ENCODE data around the gene CNTNAP1.
A peak's percentile ranks its signal among the peaks of the same experiment; 100 is the strongest.

The CNTNAP1 gene

DNA sequence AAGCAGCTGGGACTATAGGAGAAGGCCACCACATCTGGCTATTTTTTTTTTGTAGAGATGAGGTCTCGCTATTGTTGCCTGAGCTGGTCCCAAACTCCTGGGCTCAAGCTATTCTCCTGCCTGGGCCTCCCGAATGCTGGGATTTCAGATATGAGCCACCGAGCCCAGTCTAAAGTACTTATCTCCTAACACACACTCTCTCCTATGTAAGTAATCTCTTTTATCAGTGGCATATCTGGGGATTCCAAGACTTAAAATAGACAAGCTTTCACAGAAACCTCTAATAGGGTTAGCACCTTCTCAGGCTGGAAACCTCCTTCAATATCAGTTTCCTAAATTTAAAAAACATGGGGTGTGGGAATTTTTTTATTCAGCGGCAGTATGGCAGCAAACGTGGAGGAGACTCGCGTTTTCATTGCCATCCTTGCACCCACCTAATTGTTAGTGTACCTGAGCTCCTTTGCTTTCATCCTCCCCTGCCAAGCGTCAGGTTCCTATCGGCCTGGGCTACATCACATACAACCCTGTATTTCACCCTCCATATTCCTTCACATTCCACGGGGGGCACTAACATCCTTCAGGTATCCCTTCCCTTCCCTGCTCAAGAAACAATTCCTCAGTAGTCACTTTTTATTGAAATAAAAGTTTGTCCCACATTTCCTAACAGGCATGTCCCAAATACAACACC is 61.4 kb downstream of the CNTNAP1 start:
- peak; percentile 13 for DNase-seq

DNA sequence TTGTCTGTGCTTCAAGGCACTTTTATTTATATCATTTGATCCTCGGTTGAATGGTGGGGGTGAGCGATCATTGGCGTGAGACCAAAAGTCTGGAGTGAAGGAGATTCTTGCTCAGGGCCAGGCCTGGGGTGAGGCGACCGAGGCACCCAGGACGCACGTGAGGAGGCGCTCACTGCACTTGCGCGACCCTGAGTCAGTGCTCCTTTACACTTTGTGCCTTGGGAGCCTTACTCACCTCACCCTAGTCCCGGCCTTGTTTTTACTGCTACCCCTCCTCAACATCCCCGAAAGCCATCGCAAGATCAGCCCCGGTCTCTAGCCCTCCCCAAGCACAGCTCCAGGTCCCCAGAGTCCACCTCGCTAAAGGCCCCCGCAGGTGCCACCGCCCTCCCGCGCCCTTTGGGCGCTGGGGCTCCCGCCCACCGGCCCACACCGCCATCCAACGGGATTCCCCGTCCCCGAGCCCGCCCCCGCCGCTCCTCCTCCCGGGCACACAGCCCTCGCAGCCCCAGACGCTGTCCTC is 62.0 kb downstream of the CNTNAP1 start:
- DNase-seq: peak; percentile 48

DNA sequence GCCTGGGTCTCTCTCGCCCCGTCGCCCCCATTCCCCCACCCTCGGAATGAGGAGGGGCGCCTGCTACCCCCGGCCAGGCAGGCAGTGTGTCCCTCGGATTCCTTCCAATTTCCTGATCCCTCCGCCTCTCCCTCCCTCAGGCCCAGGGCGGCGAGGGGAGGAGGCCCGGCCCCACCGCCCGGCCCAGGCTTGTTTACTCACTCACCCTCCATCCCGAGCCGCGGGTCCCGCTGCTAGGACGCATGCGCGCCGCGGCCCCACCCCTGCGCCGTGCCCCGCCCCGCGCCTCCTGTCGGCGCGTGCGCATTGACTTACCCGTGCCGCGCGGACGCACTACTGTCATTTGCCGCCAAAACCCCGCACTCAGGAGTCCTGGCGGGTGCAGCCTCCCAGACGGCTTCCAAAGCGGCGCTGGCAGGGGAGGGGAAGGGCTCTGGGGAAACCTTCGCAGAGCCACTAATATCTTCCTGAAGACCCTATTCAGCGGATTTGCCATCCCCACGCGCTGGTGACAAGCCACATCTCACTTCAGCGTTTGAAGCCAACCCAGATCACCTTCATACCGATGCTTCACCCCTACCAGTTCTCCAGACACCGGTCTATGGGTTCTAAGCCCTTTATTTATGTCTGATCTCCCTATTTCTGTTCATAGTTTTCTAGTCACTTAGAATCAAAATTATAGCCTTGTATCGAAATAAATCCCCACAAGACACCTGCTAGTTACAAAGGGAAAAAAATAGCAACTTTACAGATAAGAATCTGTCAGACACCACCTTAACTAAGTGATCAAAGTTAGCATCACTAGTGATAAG is 62.7 kb downstream of the CNTNAP1 start, which contains the start of gene EZH1:
TSS of gene EZH1 (minus strand) at position 235 of the 812 bp plus-strand sequence. CDS start 16,099 bp downstream, outside the sequence.
- DNase-seq: peak; percentile 91

DNA sequence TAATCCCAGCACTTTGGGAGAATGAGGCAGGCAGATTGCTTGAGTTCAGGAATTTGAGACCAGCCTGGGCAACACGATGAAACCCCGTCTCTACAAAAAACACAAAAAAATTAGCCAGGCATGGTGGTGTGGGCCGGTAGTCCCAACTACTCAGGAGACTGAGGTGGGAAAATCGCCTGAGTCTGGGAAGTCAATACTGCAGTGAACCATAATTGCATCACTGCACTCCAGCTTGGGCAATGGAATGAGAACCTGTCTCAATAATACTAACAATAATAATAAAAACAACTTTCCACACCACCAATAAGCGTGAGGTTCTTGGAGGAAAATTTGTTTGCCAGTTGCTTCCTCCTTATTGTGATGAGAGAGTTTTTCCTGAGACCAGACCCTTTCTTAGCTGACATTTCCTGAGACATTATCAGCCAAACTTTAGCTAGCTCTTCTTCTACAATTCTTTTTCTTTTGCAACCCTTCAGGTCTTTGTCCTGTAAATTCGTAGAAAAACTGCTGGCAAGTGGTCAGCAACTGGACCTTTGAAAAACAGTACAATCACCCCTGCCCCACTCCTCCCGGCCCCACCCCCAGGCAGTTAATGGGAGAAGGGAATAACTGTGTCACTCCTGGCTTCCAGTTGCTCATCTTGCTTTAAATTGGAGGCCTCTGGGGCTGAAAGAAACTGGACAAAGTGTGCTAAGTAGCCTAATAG is 66.0 kb downstream of the CNTNAP1 start:
- DNase-seq: no peak

DNA sequence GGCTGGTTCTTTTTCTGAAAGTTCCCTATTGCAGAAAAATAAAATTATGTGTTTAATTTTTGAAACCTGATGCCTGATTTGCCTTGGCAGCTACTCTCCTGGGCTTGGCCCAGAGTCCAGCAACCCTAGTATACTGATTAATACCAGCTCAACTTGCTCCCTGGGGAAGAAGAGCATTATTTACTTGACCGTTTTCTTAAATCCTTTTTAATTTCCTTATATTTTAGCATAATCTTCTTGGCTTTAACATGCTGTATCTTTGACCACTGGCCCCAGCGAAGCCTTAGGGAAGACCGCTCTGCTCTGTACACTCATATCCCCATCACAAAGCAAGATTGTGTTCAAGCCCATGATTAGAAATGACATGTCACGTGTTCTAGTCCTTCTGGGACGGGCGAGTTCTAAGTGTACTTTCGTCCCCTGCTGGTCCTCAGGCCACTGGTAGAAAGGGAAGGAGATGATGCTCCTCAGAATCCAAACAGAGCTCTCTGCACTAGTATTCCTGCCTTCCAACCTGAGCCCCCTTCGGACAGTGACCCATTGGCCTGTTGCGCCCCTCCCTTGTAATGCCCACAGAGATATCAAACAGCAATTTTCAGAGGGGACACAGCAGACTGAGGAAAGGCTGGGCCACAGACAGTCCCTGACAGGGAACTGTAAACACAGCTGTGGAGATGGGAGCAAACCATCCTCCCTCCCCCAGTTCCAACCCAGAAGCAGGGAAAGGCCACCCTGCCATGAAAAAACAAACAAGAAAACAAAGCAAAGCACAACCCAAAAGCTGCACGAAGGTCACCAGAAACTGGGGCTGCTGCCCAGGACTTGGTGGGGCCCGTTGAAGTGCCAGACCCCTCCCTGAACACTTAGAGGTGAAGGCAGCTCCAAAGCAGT is 66.8 kb downstream of the CNTNAP1 start:
- DNase-seq: no peak
